ENCODE measurements around the gene LMAN2. TPM values are rescaled to one million over a fixed set of nuclear protein-coding genes. Genes with fewer than 3 reads are reported as not detected.

Gene LMAN2
- total RNA-seq, 4 donors from 2014 or later = 119 to 191 (median 160) TPM

DNA sequence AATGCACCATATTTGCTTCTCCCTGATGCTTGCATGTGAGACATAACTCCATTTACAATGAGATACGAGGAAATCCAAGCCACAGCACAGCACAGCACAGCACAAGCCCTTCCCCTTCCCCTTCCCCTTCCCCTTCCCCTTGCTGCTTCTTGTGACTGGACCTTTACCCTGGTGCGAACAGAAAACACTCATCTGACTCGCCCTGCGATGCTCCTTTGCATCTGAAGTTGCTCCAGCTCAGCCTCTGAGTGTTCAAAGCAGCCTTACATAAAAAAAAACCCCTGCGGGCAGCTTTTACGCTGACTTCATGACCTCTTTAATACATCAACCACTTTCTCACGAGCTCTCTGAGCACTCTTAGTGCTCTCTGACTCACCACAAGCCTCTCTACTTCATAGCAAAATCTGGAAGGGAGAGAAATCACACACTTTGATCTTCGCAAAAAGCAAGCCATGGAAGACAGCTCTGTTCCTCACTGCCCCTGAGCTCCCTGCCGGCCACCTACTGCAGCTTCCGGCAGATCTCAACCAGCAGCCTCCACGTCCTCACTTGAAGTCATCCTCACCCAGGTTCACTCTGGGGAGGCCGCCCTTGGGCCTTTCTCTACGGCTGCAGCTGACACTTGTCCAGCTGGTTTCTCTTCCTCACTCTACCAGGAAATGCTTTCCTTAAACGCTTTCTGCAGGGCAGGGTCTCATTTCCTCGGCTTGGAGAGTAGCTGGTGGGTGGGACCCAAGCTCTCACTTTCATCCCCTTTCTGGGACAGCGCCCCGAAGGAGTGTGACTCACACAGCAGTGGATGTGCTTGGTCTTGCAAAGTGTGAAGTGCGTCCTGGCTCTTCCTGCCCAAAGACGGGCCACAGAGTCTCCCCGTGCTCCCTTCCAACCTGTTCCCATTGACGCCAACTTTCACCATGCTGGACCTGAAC lies 38.0 kb upstream of the LMAN2 start:
- 16% methylated on average over 15 of the region's 21 CpGs for WGBS

DNA sequence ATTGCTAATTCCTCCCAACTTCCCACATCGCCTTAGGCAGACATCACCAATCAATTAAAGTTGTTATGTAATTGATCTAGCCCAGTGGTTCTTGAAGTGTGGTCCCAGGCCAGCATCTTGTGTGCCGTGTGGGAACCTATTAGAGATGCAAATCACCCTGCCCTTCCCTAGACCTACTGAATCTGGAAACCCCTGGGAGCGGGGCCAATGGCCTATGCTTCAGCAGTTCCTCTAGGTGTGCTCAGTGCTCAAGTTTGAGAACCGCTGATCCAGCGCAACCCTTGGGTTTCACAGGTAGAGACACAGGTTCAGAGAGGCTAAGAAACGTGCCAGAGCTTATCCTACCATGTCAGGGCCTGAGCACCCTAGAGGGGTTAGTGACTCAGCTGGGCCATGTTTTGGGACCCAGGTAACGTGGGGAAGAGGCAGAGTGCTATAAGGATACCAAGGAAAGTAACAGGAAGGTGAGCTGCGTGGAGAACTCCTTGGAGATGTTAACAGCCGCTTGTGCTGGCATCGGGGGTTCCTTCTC lies 37.1 kb upstream of the LMAN2 start:
- 55% methylated on average over 7 of the region's 10 CpGs for WGBS
- Histone ChIP-seq H3K36me3 (no peaks in the 10 kb centered on the region), H3K27me3 (no peaks in the 10 kb centered on the region), H3K9me3 (no peaks in the 10 kb centered on the region), H3K4me3 (no peak overlapping the region), H3K27ac (peak overlapping the region; percentile 80), H3K4me1 (peaks cover 32% of the 10 kb centered on the region)
- TF ChIP-seq, protein P1, sequence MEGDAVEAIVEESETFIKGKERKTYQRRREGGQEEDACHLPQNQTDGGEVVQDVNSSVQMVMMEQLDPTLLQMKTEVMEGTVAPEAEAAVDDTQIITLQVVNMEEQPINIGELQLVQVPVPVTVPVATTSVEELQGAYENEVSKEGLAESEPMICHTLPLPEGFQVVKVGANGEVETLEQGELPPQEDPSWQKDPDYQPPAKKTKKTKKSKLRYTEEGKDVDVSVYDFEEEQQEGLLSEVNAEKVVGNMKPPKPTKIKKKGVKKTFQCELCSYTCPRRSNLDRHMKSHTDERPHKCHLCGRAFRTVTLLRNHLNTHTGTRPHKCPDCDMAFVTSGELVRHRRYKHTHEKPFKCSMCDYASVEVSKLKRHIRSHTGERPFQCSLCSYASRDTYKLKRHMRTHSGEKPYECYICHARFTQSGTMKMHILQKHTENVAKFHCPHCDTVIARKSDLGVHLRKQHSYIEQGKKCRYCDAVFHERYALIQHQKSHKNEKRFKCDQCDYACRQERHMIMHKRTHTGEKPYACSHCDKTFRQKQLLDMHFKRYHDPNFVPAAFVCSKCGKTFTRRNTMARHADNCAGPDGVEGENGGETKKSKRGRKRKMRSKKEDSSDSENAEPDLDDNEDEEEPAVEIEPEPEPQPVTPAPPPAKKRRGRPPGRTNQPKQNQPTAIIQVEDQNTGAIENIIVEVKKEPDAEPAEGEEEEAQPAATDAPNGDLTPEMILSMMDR (IDR thresholded peaks at IDR 0.05) = no peak
- TF ChIP-seq EP300 (IDR thresholded peaks at IDR 0.05) = no peak
- TF ChIP-seq POLR2AphosphoS5 (IDR thresholded peaks at IDR 0.05) = no peak
- TF ChIP-seq POLR2A (IDR thresholded peaks at IDR 0.05) = no peak
- no peak for DNase-seq (ENCODE audit: low spot score in 2 of 2)

More for the DNA sequence above, 38.0 kb upstream of the LMAN2 start:
- Histone ChIP-seq H3K9me3 (no peaks in the 10 kb centered on the region), H3K27me3 (no peaks in the 10 kb centered on the region), H3K4me3 (peak overlapping the region; percentile 8), H3K36me3 (no peaks in the 10 kb centered on the region), H3K27ac (peak overlapping the region; percentile 80), H3K4me1 (peaks cover 32% of the 10 kb centered on the region)
- no peak for TF ChIP-seq POLR2A (IDR thresholded peaks at IDR 0.05)
- TF ChIP-seq, protein P1 (IDR thresholded peaks at IDR 0.05) = no peak
- TF ChIP-seq POLR2AphosphoS5 (IDR thresholded peaks at IDR 0.05) = no peak
- no peak for TF ChIP-seq EP300 (IDR thresholded peaks at IDR 0.05)
- peak in 1 of 2 donors; percentile 75 for DNase-seq (ENCODE audit: low spot score in 2 of 2)

DNA sequence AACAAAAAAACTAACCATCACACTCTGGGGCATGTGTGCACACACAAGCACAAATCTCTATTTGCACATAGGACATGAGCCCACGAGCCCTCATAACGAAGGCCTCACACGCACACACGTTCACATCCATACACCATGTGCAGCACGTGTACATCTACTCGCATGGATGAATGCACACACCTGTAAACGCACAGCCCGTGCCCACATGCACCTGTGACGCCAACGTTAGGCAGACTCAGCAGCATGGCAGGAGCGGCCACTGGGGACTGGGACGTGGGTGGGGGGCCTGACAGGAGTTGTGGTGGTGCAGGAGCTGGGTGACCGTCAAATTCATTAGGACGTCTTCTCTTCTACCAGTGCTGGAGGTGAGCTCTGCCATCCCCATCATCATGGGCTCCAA lies 35.9 kb upstream of the LMAN2 start:
- peaks cover 40% of the 10 kb centered on the region for H3K4me1 ChIP-seq
- no peaks in the 10 kb centered on the region for H3K36me3 ChIP-seq
- H3K4me3 ChIP-seq = no peak overlapping the region
- WGBS = 90% methylated on average over 14 of the region's 14 CpGs
- H3K27ac ChIP-seq = no peak overlapping the region
- no peaks in the 10 kb centered on the region for H3K27me3 ChIP-seq
- TF ChIP-seq POLR2A (IDR thresholded peaks at IDR 0.05) = no peak
- TF ChIP-seq, protein P1 (IDR thresholded peaks at IDR 0.05) = no peak
- no peak for TF ChIP-seq EP300 (IDR thresholded peaks at IDR 0.05)
- TF ChIP-seq POLR2AphosphoS5 (IDR thresholded peaks at IDR 0.05) = no peak
- no peak for DNase-seq (ENCODE audit: low spot score in 2 of 2)
- H3K9me3 ChIP-seq = no peaks in the 10 kb centered on the region

DNA sequence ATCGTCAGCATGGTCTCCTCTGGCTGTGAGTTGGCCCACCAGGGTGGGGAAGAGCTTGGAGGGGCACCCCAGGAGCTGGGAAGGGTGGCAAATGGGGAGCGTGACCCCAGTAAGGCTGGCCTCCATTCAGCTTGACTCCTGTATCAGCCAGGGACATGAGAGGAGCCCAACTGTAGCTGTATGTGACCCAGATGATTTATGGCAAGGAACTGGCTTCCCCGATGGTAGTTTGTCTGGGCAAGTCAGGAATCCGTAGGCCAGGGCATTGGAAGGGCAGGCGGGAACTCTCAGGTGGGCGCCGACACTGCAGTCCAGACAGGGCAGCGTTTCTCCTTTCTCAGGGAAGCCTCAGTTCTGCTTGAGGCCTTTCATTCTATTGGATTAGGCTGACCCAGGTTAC lies 35.1 kb upstream of the LMAN2 start:
- Histone ChIP-seq H3K36me3 (no peaks in the 10 kb centered on the region), H3K4me3 (no peak overlapping the region), H3K27ac (no peak overlapping the region), H3K9me3 (no peaks in the 10 kb centered on the region), H3K4me1 (peaks cover 41% of the 10 kb centered on the region), H3K27me3 (no peaks in the 10 kb centered on the region)
- WGBS = 60% methylated on average over 8 of the region's 8 CpGs
- DNase-seq (ENCODE audit: low spot score in 2 of 2) = no peak
- TF ChIP-seq, protein P1 (IDR thresholded peaks at IDR 0.05) = no peak
- TF ChIP-seq POLR2AphosphoS5 (IDR thresholded peaks at IDR 0.05) (no peak), EP300 (IDR thresholded peaks at IDR 0.05) (no peak), POLR2A (IDR thresholded peaks at IDR 0.05) (no peak)

DNA sequence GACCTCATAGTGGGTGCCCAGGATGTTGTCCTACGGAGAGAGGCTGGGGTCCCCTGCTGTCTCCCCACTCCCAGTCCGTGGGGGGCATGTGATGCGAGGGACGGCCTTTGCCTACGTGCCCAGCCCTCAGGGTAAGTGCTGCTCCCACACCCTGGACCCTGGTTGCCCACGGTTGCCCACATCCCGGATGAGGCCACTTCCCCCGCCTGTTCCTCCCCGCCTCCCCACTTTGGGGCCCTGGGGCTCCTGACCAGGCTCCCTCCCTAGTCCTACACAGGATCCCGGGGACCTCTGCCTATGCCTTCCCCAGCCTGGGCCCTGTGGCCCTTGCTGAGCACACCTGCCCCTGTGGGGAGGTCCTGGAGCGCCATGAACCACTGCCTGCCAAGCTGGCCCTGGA lies 34.3 kb upstream of the LMAN2 start:
- Histone ChIP-seq H3K4me3 (no peak overlapping the region), H3K4me1 (peaks cover 41% of the 10 kb centered on the region), H3K36me3 (no peaks in the 10 kb centered on the region), H3K27ac (no peak overlapping the region), H3K9me3 (no peaks in the 10 kb centered on the region), H3K27me3 (no peaks in the 10 kb centered on the region)
- peak in 1 of 2 donors; percentile 57 for DNase-seq (ENCODE audit: low spot score in 2 of 2)
- TF ChIP-seq, protein P1 (IDR thresholded peaks at IDR 0.05) = no peak
- TF ChIP-seq POLR2AphosphoS5 (IDR thresholded peaks at IDR 0.05) (no peak), POLR2A (IDR thresholded peaks at IDR 0.05) (no peak), EP300 (IDR thresholded peaks at IDR 0.05) (no peak)
- WGBS = 81% methylated on average over 10 of the region's 11 CpGs

All from suprapubic skin (tissue), 4 donors.